GM19043 (cell line): Measurements from ENCODE around the gene WDR73.

Experiments used
- ATAC-seq: cut with Tn5 transposase; IDR thresholded peaks from one replicate; pipeline ENCODE4 v1.9.1; 2021; ENCODE audit warnings: low read depth; ENCODE audit not compliant: unreplicated experiment

The WDR73 gene

DNA sequence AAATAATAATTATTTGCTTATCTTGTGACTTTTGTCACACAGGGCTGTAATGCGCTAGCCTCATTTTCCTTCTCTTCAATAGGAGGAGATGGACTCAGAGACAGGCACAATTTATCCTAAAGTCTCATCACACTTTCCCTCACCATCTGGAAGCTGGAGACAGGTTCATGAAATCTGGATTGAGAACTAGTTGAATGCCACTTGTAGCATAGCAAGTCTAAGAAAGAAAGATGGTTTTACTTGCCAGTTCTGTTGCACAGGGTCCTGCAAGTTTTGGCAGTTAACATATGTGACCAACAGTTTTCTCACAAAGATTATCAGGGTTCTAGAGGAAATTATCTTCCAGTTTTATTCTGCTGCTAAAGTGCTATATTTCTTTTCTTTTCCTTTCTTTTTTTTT, 62.3 kb downstream of the WDR73 start:
- ATAC-seq, result no peak

DNA sequence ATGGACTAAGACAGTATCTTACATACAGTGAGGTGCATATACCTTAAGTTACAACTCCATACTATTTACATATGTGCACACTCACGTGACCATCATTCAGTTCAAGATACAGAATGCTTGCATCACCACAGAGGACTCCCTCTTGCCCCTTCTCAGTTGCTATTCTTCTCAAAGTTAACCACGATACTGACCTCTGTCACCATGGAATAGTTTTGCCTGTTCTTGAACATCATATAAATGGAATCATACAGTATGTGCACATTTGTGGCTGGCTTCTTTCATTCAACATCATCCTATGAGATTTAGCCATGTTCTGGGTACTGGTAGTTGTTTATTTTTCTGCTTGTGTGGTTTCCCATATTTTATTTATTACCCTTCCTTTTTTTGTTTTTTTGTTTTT, 63.7 kb downstream of the WDR73 start:
- no peak for ATAC-seq
